ENCODE measurements around the gene MBNL2. TPM values are rescaled to one million over a fixed set of nuclear protein-coding genes. Genes with fewer than 3 reads are reported as not detected.
A peak's percentile ranks its signal among the peaks of the same experiment; 100 is the strongest.

Gene MBNL2
- total and polyA plus RNA-seq, 2 of the 13 experiments (the other 11 are each of a cell fraction or from before 2014, with no cell fraction given): 30.8 to 59.0 TPM

GRCh38 chr13:97259798-97260714, 37.9 kb downstream of the MBNL2 start (continued):
- 0 out of 2 replicates have a peak, but pooled peaks have one; percentile 26 for TF ChIP-seq PAXIP1 (CRISPR knock-in tag; conservative IDR thresholded peaks at IDR 0.05)
- peak; percentile 29; the same call in 1 of the 2 replicates for TF ChIP-seq KAT7 (CRISPR knock-in tag; IDR thresholded peaks at IDR 0.05; ENCODE audit: borderline replicate concordance)
- TF ChIP-seq ZBTB4 (CRISPR knock-in tag; IDR thresholded peaks at IDR 0.05; ENCODE audit: borderline replicate concordance): 0 out of 2 replicates have a peak, but pooled peaks have one; percentile 60
- TF ChIP-seq ZNF777 (CRISPR knock-in tag; IDR thresholded peaks at IDR 0.05): no peak
- TF ChIP-seq MED8 (CRISPR knock-in tag; IDR thresholded peaks at IDR 0.05; ENCODE audit: insufficient replicate concordance): no peak
- no peak for TF ChIP-seq FOXA1 (IDR thresholded peaks at IDR 0.05)
- TF ChIP-seq FOXA1 (CRISPR knock-in tag; IDR thresholded peaks at IDR 0.05): peak; percentile 2; the same call in 1 of the 2 replicates
- peak; percentile 66; the same call in 1 of the 2 replicates for TF ChIP-seq TARDBP (CRISPR knock-in tag; IDR thresholded peaks at IDR 0.05)
- peak; percentile 13; the same call in 1 of the 2 replicates for TF ChIP-seq CBX5 (CRISPR knock-in tag; IDR thresholded peaks at IDR 0.05; ENCODE audit: borderline replicate concordance)
- peak; percentile 93 for TF ChIP-seq CEBPB (IDR thresholded peaks at IDR 0.05; ENCODE audit: borderline replicate concordance, low read depth, low read length)
- TF ChIP-seq HOXA7 (CRISPR knock-in tag; IDR thresholded peaks at IDR 0.05): no peak
- no peak for TF ChIP-seq ZBTB33 (CRISPR knock-in tag; IDR thresholded peaks at IDR 0.05)
- no peak for TF ChIP-seq HNRNPK (IDR thresholded peaks at IDR 0.05; ENCODE audit: low read depth, low read length, poor library complexity, severe bottlenecking)
- TF ChIP-seq FOXK1 (CRISPR knock-in tag; IDR thresholded peaks at IDR 0.05; ENCODE audit: borderline replicate concordance, low read depth): 0 out of 2 replicates have a peak, but pooled peaks have one; percentile 36
- TF ChIP-seq ATF2 (CRISPR knock-in tag; IDR thresholded peaks at IDR 0.05): peak; percentile 85
